ENCODE data around the gene TLE6. TPM values are rescaled to one million over a fixed set of nuclear protein-coding genes. Genes with fewer than 3 reads are reported as not detected.

Gene TLE6
- total and polyA plus RNA-seq, 2 of the 4 experiments (the other 2 are of a cell fraction) = under 0.01 to 0.17 TPM

GRCh38 chr19:3013263-3013725 lies 35.9 kb downstream of the TLE6 start:
- POLR2A ChIA-PET (ENCODE audit: unreplicated experiment) = no interaction called here
- in situ Hi-C loops (cut with MboI; ENCODE audit: low sequenced_read_pairs) (no loop called here), dilution Hi-C loops (cut with HindIII; ENCODE audit: low sequenced_read_pairs, unreplicated experiment) (no loop called here), intact Hi-C loops (cut with micrococcal nuclease) (no loop called here)
- no peak overlapping the region for H2BK15ac ChIP-seq (ENCODE audit: low read depth, low read length)
- CTCF ChIA-PET = interaction anchor here (1.5 kb wide), 1 partner anchor 10 kb away, joined by 3 read pairs; no protein-coding TSS in a partner anchor
- H4K20me1 ChIP-seq (ENCODE audit: insufficient read depth, low read length) = no peaks in the 10 kb centered on the region
- no peak overlapping the region for H3K4me2 ChIP-seq (ENCODE audit: low read depth, low read length)
- no peaks in the 10 kb centered on the region for H3K9me1 ChIP-seq (ENCODE audit: insufficient read depth, low read length)
- H3K79me1 ChIP-seq (ENCODE audit: low read depth in 1 of 2, low read length in 2 of 2) = no peaks in the 10 kb centered on the region
- no peaks in the 10 kb centered on the region for H3K36me3 ChIP-seq (ENCODE audit: control insufficient read depth, insufficient read depth, low read length)
- no peak overlapping the region for H4K5ac ChIP-seq (ENCODE audit: low read depth, low read length)
- TF ChIP-seq USF2 (IDR thresholded peaks at IDR 0.05; ENCODE audit: low read depth, low read length) (no peak), NFE2L2 (IDR thresholded peaks at IDR 0.05; ENCODE audit: low read depth, low read length) (no peak), RAD21 (IDR thresholded peaks at IDR 0.05; ENCODE audit: low read length) (no peak), MAFK (IDR thresholded peaks at IDR 0.05; ENCODE audit: low read depth, low read length) (no peak), FOS (IDR thresholded peaks at IDR 0.05; ENCODE audit: low read depth, low read length) (no peak), MAZ (IDR thresholded peaks at IDR 0.05; ENCODE audit: borderline replicate concordance, low read depth, low read length) (no peak), RFX5 (IDR thresholded peaks at IDR 0.05; ENCODE audit: low read depth, low read length) (no peak), POLR2A (IDR thresholded peaks at IDR 0.05; ENCODE audit: low read depth, low read length) (no peak), CHD1 (IDR thresholded peaks at IDR 0.05; ENCODE audit: low read depth, low read length) (no peak), BHLHE40 (IDR thresholded peaks at IDR 0.05; ENCODE audit: low read depth, low read length) (no peak), RCOR1 (IDR thresholded peaks at IDR 0.05; ENCODE audit: insufficient replicate concordance, low read length) (no peak), MXI1 (IDR thresholded peaks at IDR 0.05; ENCODE audit: borderline replicate concordance, low read depth, low read length) (no peak), SMC3 (IDR thresholded peaks at IDR 0.05; ENCODE audit: low read depth, low read length) (no peak)
- TF ChIP-seq, protein P1, sequence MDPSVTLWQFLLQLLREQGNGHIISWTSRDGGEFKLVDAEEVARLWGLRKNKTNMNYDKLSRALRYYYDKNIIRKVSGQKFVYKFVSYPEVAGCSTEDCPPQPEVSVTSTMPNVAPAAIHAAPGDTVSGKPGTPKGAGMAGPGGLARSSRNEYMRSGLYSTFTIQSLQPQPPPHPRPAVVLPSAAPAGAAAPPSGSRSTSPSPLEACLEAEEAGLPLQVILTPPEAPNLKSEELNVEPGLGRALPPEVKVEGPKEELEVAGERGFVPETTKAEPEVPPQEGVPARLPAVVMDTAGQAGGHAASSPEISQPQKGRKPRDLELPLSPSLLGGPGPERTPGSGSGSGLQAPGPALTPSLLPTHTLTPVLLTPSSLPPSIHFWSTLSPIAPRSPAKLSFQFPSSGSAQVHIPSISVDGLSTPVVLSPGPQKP (IDR thresholded peaks at IDR 0.05; ENCODE audit: borderline replicate concordance, low read depth, low read length) = no peak
- TF ChIP-seq, protein P2, sequence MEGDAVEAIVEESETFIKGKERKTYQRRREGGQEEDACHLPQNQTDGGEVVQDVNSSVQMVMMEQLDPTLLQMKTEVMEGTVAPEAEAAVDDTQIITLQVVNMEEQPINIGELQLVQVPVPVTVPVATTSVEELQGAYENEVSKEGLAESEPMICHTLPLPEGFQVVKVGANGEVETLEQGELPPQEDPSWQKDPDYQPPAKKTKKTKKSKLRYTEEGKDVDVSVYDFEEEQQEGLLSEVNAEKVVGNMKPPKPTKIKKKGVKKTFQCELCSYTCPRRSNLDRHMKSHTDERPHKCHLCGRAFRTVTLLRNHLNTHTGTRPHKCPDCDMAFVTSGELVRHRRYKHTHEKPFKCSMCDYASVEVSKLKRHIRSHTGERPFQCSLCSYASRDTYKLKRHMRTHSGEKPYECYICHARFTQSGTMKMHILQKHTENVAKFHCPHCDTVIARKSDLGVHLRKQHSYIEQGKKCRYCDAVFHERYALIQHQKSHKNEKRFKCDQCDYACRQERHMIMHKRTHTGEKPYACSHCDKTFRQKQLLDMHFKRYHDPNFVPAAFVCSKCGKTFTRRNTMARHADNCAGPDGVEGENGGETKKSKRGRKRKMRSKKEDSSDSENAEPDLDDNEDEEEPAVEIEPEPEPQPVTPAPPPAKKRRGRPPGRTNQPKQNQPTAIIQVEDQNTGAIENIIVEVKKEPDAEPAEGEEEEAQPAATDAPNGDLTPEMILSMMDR (conservative IDR thresholded peaks at IDR 0.05; ENCODE audit: low read depth, low read length) = no peak
- H3K23ac ChIP-seq (ENCODE audit: low read depth, low read length) = no peak overlapping the region
- H4K8ac ChIP-seq (ENCODE audit: low read depth in 2 of 2, low read length in 2 of 2) = no peak overlapping the region
- no peak overlapping the region for H2BK20ac ChIP-seq (ENCODE audit: low read depth, low read length)
- no peak overlapping the region for H2AK5ac ChIP-seq (ENCODE audit: low read depth, low read length)
- H2BK120ac ChIP-seq (ENCODE audit: low read depth, low read length) = no peak overlapping the region
- H3K4me3 ChIP-seq (ENCODE audit: insufficient read depth, low read depth, low read length) = no peak overlapping the region
- H3K9ac ChIP-seq (ENCODE audit: low read depth, low read length) = no peak overlapping the region
- BruUV-seq (replicated peaks) = no TSS peak
- no peak overlapping the region for H2AK9ac ChIP-seq (replicated peaks; ENCODE audit: low read depth, low read length, poor library complexity)
- no peak overlapping the region for H3K14ac ChIP-seq (replicated peaks; ENCODE audit: low read depth, low read length)
- no peaks in the 10 kb centered on the region for H3K9me3 ChIP-seq (ENCODE audit: control insufficient read depth, insufficient read depth, low read length)
- H3K4ac ChIP-seq (ENCODE audit: low read depth, low read length) = no peak overlapping the region
- H4K91ac ChIP-seq (ENCODE audit: insufficient read depth, low read depth, low read length) = no peak overlapping the region
- no peak overlapping the region for H3K18ac ChIP-seq (ENCODE audit: low read depth, low read length)
- H3K4me1 ChIP-seq (ENCODE audit: control insufficient read depth, insufficient read depth, low read length) = no peaks in the 10 kb centered on the region
- ATAC-seq (ENCODE audit: low read depth) (no peak), DNase-seq (no peak)
- peaks cover 16% of the 10 kb centered on the region for H3K27me3 ChIP-seq (ENCODE audit: control insufficient read depth, insufficient read depth, low read length)
- H3K27ac ChIP-seq (ENCODE audit: insufficient read depth, low read length) = no peak overlapping the region
- H2AFZ ChIP-seq (replicated peaks; ENCODE audit: low read length, poor library complexity) = no peak overlapping the region
- H3K56ac ChIP-seq (ENCODE audit: extremely low read depth, insufficient read depth, low read length) = no peak overlapping the region
- WGBS, 2 experiments (ENCODE audit: extremely low coverage in 2 of 2, insufficient read length in 1 of 2) = no CpG with 5 or more reads among the region's 7 CpGs
- H2BK5ac ChIP-seq (ENCODE audit: low read depth, low read length, poor library complexity, severe bottlenecking) = no peak overlapping the region
